HG02943 (cell line): ENCODE measurements around the gene OPCML.

ENCODE experiments used
- ATAC-seq: cut with Tn5 transposase; IDR thresholded peaks from one replicate; pipeline ENCODE4 v1.9.1; 2021; ENCODE audit warnings: mild to moderate bottlenecking, low read depth, moderate library complexity; ENCODE audit not compliant: unreplicated experiment

Gene OPCML

DNA sequence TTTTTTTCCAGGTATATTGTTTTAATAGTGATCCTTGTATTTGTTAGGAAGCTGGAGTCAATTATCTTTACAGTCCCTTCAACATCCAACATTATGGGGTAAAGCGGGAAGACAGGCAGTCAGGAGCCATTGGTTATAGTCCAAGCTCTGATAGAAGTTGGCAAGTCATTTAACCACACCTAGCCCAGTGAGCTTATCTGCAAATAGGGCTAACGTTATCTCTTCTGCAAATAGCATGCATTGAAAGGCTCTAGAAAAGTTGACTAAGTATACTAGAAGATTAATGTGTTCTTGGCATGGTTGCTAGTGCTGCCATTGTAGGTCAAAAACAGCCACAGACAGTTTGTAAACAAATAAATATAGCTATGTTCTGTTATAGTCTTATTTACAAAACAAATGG is 520.7 kb downstream of the OPCML start:
- no peak for ATAC-seq

DNA sequence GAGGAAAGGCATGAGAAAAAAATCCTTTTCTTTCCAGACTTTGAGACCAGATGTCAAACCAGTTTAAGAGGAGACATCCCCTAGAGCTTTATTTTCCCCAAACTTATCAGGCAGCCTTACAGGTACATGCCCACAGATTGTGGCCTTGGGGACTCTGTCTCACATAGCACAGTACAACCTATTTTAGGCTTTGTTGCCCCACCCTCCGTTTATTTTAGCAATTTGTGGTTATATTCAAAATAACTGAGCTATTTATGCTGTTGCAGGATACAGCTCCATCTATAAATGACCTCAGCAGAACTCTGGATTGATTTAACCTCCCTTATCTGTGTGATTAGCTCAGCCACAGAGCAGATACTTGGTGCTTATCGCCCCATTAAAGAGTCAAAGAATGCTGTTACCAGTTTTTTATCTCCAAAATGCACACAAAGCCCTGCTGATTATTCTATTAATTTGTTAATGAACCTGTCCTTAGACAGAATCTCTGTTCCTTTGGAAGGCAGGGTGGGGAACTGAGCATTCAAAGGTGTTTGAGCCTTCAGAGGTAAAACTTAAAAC is 525.2 kb downstream of the OPCML start:
- no peak for ATAC-seq

DNA sequence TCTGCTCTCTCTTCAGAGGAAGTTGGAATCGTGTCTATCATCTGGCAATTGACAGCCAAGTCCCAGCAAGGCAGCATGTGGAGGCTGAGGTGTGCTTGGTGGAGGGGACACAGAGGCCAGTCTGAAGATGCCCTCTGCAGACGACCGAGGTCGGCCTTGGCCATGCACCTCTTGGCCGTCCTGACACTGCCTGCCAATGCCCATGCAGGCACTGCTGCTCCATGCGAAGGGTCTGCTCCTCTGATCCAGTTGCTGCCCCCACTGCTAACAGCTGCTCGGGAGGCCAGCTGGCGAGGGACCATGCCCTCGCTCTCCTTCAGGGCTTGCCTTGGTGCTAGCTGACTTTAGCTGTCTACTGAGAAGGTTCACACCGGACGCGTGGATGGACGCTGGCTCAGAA is 527.9 kb downstream of the OPCML start:
- no peak for ATAC-seq

DNA sequence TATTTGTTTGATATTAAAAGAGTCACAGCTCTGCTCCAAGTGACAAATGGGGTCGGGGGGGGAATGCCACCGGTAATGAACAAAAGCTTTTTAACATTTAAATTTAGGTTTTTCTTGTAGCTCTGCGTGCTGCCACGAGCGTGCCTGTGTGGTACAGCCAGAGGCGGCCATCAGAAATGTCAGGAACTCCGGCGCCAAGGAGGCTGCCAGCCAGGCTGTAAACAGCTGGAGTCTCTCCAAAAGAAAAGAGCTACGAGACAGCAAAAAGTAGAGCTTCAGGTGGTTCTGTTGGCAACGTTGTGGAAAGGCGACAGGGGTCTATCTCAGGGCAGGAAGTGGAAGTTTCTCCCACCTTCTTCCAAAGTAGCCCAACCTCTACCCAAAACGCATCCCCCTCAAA is 532.8 kb downstream of the OPCML start:
- ATAC-seq = no peak

DNA sequence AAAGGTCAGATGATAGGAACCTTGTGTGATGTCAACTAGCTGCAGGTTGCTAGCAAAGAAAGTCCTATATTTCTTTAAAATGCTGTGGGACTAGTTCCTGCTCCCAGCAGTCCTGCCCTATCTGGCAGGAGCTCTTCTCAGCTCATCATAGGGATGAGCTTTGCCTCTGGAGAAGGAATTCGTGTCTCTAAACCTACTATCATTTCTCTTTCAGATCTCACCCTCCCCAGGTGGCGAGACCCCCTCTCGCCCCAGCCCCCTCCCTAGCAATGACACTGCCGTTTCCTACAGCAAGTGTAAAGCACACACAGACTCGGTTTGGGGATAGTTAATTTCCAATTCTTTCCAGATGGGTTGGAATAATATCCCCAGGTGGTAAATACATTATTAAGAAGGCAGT is 533.3 kb downstream of the OPCML start:
- no peak for ATAC-seq

DNA sequence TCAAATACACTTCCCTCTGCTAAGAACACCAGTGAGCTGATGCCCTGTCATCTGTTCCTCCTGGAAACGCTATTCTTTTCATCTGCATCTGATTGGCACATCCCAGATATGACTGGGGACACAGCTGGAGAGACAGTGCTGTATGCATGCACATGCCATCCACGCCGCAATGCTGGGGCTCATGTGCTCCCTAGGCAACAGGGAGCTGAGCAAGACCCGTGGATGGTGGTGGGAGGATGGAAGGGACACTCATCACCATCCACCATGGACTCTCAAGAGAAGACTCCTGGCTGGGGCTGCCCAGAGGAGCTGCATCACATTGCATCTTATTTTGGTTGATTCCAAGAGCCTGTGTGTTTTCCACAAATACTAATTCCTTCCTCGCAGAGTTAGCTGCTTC is 534.9 kb downstream of the OPCML start:
- no peak for ATAC-seq

DNA sequence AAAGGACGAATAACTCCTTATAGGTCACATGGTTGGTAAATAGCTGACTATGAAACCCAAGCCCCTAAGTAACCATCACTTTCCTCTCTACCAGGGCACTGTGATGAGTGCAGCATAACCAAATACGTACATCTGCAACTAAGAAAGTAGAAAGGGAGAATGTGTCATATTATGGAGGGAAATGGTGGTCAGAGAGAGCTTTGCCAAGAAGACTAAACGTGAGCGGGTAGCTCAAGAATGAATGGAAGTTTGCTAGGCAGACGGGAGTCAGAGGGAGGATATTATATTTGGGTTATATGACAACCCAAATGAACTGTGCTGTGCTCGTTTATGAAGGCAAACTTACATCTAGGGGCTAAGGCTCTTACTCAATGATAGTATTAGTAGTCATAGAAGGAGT is 537.3 kb downstream of the OPCML start:
- no peak for ATAC-seq

DNA sequence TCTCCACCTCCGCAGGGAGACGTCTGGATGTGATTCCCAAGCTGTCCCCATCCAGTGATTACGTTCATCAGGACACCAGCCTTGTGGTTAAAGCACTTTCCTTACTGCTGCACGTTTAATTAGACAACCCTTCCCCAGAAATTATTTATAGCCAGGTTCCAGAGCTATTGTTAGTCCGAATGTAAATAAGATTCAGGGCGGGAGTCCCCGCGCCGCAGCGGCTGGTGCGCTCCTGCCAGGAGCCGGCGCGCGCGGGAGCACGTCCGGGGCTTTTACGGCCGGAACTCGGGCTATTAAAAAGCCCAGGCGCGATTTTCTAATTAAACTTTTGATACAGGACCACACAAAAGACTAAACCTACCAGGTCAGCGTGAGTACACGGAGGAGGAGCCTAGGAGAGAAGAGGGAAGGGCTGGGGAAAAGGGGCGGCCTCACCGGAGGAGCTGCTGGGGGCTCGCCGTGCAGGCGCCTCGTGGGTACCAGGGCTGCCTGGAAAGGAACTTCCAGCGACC is 538.3 kb downstream of the OPCML start:
- no peak for ATAC-seq

DNA sequence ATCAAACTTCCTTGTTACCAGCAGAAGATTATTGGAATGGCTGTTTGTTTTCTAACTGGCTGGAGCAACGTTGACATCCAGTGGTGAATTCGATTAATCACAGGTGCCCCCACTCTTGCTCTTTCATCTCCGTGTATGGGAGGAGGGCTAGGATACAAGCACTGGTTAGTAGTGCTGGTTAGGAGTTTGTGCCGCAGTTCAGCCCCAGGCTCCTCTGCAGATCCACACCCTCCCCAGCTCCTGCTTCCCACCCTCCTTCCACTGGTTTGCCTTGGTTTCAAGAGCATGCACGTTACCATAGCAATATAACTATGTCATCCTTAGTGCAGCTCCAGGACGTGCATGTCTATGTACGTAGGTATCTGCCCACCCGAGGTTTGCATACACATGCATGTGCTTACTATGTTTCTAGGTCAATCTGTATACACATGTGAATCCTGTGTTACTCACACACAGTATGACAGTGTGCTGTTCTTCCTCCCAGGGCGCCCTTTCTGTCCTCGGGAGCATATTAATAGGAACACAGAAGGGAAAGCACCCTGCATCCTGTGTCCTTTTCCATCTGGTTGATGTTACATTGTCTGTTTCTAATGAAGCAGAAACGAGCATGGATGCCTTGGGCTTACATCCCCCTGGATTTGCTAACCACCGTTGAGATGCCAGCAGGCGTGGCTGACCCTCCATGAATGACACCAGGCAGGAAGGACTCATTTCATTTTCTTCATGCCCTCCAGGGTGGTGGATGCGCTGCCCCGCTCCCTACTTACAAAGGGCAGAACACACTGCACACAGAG is 539.3 kb downstream of the OPCML start:
- ATAC-seq = no peak

DNA sequence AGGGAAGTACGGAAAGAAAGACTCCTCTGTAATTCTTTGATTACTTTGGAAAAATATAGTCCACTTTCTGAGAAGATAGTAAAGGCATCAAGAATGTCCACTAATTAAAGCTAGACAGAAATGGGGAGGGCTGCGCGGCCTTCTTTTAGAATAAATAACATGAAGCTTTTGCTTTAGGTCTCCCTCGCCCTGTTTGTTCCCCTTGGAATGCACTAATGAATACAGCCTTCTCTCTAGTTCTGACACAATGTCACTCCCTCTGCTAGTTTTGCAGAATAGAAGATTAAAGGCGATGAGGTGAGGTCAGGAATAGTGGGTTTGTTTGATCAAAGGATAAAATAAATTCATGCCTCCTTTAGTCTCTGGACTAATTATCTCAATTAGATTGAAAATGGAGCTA is 543.9 kb downstream of the OPCML start:
- no peak for ATAC-seq

DNA sequence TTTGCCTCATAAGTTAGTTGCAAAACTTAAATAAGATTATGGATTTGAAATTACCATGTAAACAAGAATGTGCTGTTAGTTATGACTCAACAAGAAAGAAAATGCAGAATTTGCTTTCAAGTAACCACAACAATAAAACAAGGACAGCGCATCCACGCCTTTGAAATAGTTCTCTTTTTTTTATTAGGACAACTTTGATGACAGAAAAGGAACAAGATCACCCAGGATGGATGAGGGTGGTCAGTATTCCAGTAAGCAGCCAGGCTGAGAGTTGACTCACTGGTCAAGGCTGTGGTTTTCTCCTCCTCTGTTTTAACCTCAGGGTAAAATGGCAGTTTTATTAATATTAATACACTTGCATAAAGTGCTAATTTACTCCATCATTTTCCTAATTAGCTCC is 544.4 kb downstream of the OPCML start:
- ATAC-seq = no peak

DNA sequence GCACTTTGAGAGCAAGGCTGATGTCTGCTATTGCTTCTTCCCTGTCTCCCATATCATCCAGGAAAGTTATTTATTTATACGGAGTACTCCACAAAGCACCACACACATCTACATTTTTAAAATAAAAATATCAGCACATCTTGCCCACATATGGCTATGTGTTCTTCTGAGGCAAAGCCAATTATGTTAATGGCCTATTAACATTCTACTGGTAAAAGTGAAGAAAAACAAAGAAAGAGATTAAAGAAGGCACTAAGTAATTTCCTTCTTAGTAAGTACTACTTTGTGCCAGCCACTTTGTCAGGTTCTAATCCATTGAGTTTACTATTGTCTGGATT is 548.7 kb downstream of the OPCML start:
- no peak for ATAC-seq

DNA sequence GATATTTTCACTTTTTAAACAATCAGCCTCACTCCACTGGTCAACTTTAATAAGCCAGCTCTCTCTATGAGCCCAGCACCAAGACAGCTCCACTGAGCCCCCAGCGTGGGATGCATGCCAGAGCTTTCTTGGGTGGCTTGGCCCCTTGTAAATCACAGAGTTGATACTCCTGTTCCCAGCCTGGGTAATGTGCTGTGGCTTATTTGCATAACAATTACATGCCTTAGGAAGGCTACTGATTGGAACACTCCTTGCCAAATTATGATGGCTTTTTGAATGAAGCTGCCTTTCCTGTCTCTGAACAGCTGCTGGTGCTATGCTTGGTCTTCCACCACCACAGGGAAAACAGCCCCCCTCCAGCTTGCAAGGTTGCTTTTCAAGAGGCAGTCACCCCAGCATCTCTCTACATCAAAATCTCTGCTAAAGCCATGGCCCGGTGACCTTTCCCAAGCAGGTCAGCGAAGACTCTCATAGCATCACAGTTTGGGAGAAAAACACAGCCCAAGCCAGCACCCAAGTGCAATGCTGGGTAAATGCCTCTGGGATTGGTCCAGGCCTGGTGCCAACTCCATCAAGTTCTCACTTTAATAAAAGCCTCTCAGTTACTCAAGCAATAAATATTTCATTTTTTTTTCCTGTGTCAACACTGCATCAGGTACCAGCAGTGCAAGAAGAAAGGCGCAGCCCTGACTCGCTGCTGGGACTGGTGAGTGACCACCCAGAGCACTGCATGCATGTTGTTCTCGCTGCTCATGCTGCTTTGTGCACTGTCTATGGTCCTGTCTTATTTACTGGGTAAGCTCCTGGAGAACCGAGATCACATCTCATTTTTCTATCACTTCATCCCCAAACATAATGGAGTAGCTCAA is 549.3 kb downstream of the OPCML start:
- no peak for ATAC-seq

DNA sequence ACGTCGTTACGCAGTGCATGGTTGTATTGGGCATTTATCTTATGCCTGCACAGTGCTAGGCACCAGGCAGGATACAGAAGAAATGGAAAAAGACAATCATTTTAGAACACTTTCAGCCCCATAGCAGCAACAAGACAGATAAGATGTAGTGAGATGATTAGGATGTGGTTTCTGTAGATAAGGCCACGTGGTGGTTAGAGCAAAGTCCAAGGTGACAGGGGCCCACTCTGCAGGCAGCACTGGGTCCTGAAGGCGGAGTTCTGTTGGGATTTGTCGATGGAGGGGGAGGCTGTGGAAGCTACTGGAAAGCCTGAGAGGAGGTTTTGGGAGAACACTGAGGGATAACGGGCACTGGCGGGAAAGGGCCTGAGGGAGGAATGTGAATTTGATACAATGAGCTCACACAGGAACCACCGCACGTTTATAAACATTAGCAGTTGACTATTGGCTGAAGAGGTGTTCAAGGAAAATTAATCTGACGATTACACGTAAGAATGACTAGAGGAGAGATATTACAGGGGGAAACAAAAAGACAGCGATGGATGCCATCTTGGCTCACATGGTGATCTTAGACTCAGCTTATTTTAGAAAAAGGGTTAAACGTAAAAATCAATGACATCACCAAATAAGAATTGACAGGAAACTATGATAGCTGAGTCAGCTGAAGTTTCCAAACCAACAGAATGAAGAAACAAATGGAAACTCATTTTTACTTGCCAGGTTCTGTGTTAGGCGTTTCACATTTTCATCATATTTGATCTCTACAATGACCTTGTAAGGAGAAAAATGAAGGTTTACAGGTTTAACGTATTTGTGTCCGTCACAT is 551.0 kb downstream of the OPCML start:
- ATAC-seq = no peak

DNA sequence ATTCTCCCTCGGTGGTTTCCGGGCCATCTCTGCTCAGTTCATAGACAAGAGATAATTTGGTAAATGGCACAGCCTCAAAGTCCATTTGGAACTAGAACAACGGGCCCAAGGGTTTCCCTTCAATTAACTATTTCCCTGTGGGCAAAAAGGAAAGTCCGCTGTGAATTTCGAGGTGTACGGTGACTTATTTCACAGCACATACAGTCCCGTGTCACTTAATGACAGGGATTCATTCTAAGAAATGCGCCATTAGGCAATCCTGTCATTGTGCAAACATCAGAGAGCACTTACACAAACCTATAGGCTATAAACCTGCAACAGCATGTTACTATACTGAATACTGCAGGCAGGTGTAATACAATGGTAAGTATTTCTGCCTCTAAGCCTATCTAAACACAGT is 551.6 kb downstream of the OPCML start:
- no peak for ATAC-seq

DNA sequence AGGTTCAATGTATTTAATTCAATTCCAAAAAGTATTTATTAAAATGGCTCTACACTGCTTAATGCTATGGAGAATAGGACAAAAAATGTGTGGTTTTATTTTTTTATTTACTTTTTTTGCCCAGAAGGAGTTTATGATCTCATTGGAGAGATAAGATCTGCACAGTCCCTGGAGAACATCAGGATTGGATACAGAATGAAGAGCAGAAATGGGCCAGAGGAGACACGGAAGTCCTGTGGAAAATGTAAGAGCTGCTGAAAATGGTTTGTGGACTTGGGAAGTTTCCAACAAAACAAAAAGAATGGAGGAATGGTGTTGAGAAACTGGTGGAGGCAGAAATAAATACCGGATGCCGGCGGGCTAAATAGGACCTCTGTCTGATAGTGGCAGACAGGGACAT is 554.6 kb downstream of the OPCML start:
- ATAC-seq = no peak

DNA sequence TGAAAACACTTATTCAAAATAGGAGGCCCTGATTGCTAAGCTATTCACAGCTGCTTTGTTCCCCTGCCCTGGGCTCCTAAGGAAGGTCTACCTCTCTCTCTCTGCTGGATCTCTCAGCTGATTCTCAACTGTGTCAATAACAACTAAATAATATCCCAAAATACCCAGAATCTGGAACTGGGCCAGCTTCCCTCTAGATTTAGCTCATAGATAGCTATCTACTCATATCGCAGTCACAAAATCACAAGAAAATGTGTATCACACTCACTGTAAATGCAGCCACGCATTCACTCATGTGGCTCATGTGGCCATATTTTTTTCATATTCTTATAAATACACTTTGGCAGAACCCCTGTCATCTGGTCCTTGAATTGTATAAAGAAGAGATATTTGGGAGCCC is 555.1 kb downstream of the OPCML start:
- no peak for ATAC-seq

DNA sequence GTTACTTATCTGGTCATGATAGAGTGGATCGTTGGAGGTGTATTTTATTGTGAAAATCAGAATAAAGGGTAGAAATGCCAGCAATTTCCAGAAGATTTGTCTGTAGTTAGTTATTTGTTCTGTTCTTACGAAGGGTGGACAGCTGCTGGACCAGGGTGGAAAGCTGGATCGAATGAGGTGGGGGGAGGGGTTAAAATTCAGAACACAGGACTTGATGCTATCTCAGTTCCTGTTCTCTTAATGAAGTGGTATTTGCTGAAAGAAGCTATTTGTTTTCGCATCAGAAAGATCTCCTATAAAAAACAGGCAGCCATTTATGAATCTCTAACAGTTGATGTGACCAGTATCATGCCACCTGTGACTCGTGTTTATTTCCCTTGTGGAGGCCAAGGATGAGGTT is 556.2 kb downstream of the OPCML start:
- ATAC-seq = no peak

DNA sequence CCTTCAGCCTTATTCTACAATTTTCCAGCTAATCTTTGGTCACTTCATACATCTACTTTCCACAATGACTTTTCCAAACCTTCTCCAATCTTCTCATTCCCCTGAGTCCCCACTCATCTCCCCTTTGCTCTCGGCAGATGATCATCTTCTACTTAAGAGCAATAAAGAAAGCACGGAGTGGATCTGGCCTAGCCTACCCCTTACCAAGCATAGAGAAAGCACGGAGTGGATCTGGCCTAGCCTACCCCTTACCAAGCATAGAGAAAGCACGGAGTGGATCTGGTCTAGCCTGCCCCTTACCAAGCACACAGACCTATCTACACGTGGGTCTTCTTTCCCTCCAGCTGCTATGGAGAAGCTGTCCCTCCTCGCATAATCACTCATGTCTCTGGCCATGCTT is 558.6 kb downstream of the OPCML start:
- ATAC-seq = no peak

DNA sequence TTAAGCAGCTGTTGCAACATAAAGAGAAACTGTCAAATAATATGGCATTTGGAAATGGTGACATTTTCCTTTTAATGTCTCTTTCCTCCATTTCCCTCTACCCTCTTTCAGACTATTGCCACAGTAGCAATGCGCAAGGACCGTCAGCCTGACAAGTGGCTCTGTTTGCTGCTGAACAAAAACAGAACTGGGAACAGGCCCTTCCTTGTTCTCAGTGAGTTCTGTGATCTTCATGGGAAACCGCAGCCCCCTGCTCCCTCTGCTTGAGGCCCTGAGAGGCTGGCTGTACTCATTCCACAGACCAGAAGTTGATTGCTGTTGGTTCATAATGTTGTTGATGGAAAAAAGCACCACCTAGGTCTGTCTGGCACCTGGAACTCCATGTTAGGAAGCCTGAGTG is 559.7 kb downstream of the OPCML start:
- no peak for ATAC-seq

DNA sequence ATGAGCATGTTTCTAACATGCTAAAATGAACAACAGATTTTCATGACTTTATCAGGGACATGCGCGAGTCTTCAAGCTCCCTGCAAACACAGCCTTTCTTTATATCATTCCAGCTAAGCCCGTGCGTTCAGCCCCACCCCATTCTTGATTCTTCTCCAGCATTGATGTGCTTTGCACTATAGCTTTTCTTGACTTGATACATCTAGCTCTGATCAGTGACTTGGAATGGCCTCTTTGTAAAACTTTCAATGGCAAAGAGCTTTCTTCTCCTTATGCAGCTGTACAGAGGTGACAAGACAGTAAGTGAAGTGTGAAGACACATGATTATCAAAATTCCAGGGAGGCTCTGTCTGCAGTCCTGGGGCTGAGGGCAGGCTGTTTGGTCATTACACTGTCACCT is 561.0 kb downstream of the OPCML start:
- no peak for ATAC-seq
